ENCODE measurements around the gene SSBP2. TPM values are rescaled to one million over a fixed set of nuclear protein-coding genes. Genes with fewer than 3 reads are reported as not detected.

Gene SSBP2
- total RNA-seq, 6 donors from 2014 or later = 23.0 to 110 (median 32.9) TPM

DNA sequence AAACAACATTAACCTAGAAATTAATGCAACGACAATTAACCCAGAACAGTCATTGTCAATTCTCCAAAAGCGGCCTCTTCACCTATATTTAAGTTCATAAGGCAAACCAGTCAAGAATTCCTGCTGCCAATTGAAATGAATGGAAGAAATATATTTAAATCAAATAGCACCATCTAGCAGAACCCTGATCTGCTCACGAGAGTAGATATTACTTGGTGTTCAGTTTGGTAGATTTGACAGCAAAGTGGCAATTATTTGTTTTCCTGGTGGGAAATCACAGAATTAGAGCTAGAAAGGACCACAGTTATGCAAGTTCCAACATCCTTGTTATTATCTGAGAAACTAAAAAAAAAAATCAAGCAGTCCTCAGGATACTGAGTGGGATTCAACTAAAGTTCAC lies 2.3 kb downstream of the SSBP2 start:
- WGBS, 2 donors = 66 to 69% methylated on average over 3 of the region's 3 CpGs
- Histone ChIP-seq H3K4me1 (peaks cover 10 to 27% (median 18%) of the 10 kb centered on the region in 4 donors), H3K4me3 (no peak overlapping the region), H3K9me3 (no peaks in the 10 kb centered on the region), H3K36me3 (no peaks in the 10 kb centered on the region), H3K27me3 (no peaks in the 10 kb centered on the region), H3K27ac (peak overlapping the region in 1 of 4 donors; percentile 92)
- DNase-seq (no peak), ATAC-seq (ENCODE audit: low FRiP score in 2 of 2) (no peak)
- TF ChIP-seq EP300 (IDR thresholded peaks at IDR 0.05) (no peak), POLR2AphosphoS5 (IDR thresholded peaks at IDR 0.05) (no peak), POLR2A (IDR thresholded peaks at IDR 0.05) (no peak)
- TF ChIP-seq, protein P1, sequence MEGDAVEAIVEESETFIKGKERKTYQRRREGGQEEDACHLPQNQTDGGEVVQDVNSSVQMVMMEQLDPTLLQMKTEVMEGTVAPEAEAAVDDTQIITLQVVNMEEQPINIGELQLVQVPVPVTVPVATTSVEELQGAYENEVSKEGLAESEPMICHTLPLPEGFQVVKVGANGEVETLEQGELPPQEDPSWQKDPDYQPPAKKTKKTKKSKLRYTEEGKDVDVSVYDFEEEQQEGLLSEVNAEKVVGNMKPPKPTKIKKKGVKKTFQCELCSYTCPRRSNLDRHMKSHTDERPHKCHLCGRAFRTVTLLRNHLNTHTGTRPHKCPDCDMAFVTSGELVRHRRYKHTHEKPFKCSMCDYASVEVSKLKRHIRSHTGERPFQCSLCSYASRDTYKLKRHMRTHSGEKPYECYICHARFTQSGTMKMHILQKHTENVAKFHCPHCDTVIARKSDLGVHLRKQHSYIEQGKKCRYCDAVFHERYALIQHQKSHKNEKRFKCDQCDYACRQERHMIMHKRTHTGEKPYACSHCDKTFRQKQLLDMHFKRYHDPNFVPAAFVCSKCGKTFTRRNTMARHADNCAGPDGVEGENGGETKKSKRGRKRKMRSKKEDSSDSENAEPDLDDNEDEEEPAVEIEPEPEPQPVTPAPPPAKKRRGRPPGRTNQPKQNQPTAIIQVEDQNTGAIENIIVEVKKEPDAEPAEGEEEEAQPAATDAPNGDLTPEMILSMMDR (IDR thresholded peaks at IDR 0.05) = no peak

DNA sequence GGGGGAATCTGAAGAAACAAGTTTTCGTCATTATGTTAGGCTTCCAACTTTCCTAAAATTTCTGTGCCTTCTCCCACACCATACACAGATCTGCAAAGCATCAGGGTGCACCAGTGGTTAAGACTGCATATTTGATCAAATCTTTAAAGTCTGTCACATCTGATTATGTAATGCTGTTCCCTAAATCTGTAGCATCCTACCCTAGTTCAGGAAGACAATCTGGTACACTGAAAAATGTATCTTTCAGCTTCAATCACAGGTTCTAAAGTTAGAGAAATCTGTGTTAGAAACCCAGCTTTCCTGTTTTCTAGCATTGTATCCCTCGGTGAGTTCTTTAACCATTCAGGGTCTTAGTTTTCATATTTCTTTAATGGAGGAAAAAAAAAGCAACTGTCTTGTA lies 3.9 kb downstream of the SSBP2 start:
- H3K4me1 ChIP-seq = peaks cover 6 to 22% (median 11%) of the 10 kb centered on the region in 4 donors
- DNase-seq = no peak
- WGBS, 2 donors = 70% methylated on average over 2 of the region's 2 CpGs
- H3K36me3 ChIP-seq = no peaks in the 10 kb centered on the region
- TF ChIP-seq, protein P1 (IDR thresholded peaks at IDR 0.05) = no peak
- TF ChIP-seq EP300 (IDR thresholded peaks at IDR 0.05) = no peak
- no peak for TF ChIP-seq POLR2A (IDR thresholded peaks at IDR 0.05)
- no peak for TF ChIP-seq POLR2AphosphoS5 (IDR thresholded peaks at IDR 0.05)
- H3K9me3 ChIP-seq = no peaks in the 10 kb centered on the region
- H3K27me3 ChIP-seq = no peaks in the 10 kb centered on the region
- no peak overlapping the region for H3K27ac ChIP-seq
- H3K4me3 ChIP-seq = no peak overlapping the region
- no peak for ATAC-seq (ENCODE audit: low FRiP score in 2 of 2)

DNA sequence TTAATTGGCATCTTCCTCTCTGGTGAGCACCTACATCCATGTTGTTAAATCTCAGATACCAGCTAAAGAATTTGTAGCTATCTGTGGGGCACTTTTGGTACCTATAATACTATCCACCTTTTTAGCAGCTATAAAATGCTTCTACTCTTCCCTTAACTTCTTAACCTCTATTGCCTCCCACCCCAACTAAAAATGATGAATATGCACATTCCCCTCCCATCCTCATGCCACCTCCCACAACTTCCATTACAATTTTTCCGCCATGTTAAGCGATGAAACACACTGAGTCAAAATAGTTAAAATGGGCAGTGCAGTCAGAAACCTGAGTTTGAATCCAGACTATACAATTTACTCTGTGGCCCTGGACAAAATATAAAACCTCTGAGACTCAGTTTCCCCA lies 10.1 kb downstream of the SSBP2 start:
- TF ChIP-seq, protein P1 (IDR thresholded peaks at IDR 0.05) = no peak
- no peak for TF ChIP-seq POLR2A (IDR thresholded peaks at IDR 0.05)
- no peak for TF ChIP-seq EP300 (IDR thresholded peaks at IDR 0.05)
- TF ChIP-seq POLR2AphosphoS5 (IDR thresholded peaks at IDR 0.05) = no peak
- Histone ChIP-seq H3K27ac (no peak overlapping the region), H3K36me3 (no peaks in the 10 kb centered on the region), H3K4me3 (no peak overlapping the region), H3K4me1 (no peaks in the 10 kb centered on the region), H3K9me3 (no peaks in the 10 kb centered on the region), H3K27me3 (no peaks in the 10 kb centered on the region)
- no peak for ATAC-seq (ENCODE audit: low FRiP score in 2 of 2)
- WGBS, 2 donors = 98 to 100% methylated on average over 2 of the region's 2 CpGs
- DNase-seq = no peak

DNA sequence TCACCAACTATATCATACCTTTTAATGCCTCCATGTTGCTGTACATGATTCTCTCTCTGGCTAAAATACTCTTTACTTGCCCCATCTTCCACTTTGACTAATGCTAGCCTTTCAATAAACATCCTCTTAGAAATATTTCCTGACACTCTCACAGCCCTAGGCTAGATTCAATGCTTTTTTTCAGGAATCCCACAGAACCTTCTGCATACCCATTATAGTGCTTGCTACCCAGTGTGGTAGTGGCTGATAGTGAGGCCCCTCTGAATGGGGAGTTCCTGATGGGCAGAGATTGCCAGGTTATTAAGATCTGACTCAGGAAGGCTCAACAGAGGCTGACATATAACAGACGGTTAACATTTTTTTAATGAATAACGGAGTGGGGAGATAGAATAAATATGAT lies 11.6 kb downstream of the SSBP2 start:
- no peak for DNase-seq
- H3K4me1 ChIP-seq = no peaks in the 10 kb centered on the region
- no peaks in the 10 kb centered on the region for H3K36me3 ChIP-seq
- H3K4me3 ChIP-seq = no peak overlapping the region
- H3K27me3 ChIP-seq = no peaks in the 10 kb centered on the region
- H3K9me3 ChIP-seq = no peaks in the 10 kb centered on the region
- 76 to 88% methylated on average over 2 of the region's 2 CpGs for WGBS, 2 donors
- TF ChIP-seq EP300 (IDR thresholded peaks at IDR 0.05) (no peak), POLR2AphosphoS5 (IDR thresholded peaks at IDR 0.05) (no peak), POLR2A (IDR thresholded peaks at IDR 0.05) (no peak)
- TF ChIP-seq, protein P1 (IDR thresholded peaks at IDR 0.05) = no peak
- ATAC-seq (ENCODE audit: low FRiP score in 2 of 2) = no peak
- H3K27ac ChIP-seq = no peak overlapping the region

DNA sequence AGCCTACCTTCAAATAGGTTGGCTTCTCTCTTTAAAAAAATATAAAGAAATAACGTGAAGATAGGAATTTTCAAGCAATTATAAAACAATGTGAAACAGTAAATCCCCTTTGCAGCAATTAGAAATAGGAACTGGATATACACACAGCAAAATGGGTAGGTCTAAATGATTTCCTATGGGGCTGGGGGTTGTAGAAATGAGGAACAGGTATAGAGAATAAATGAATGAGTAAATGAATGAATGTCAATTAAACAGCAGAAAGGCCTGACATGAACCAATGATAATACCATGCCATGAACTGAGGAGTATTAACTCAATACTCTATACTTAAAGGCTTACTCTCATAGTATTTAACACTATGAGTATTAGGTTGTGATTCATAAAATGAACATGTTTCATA lies 21.6 kb downstream of the SSBP2 start:
- Histone ChIP-seq H3K9me3 (no peaks in the 10 kb centered on the region), H3K27ac (no peak overlapping the region), H3K4me1 (no peaks in the 10 kb centered on the region), H3K4me3 (no peak overlapping the region), H3K36me3 (no peaks in the 10 kb centered on the region), H3K27me3 (no peaks in the 10 kb centered on the region)
- DNase-seq (no peak), ATAC-seq (ENCODE audit: low FRiP score in 2 of 2) (no peak)
- WGBS, 2 donors = 85 to 94% methylated on average over 1 of the region's 1 CpG
- TF ChIP-seq EP300 (IDR thresholded peaks at IDR 0.05) = no peak
- TF ChIP-seq POLR2AphosphoS5 (IDR thresholded peaks at IDR 0.05) = no peak
- TF ChIP-seq POLR2A (IDR thresholded peaks at IDR 0.05) = no peak
- TF ChIP-seq, protein P1 (IDR thresholded peaks at IDR 0.05) = no peak
